DMS 273 (cell line): ENCODE measurements around the gene CDH8.

Source experiments
- DNase-seq: peaks from one replicate; lab custom pipeline; 2025; ENCODE audit not compliant: unreplicated experiment; lab: John Stamatoyannopoulos, UW

The CDH8 gene

GRCh38 chr16:62033065-62033464 lies 3.2 kb downstream of the CDH8 start:
- no peak for DNase-seq

DNA sequence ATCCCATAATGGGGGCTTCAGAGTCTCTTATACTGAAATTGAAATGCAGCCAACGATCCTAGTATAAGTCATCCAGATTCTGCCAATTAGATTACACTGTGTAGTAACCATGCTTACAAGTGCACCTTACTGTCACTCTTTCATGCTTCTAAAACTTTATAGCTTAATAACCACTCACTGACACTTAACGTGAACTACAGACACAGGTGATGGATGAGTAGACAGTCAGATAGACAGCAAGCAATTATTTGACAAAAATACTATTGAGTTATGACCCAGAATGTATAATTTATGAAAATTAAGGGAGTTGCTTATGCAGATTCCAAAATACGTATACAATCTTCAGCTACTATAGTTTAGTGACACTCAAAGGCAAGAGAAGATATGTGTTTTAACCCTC lies 6.3 kb downstream of the CDH8 start:
- no peak for DNase-seq

DNA sequence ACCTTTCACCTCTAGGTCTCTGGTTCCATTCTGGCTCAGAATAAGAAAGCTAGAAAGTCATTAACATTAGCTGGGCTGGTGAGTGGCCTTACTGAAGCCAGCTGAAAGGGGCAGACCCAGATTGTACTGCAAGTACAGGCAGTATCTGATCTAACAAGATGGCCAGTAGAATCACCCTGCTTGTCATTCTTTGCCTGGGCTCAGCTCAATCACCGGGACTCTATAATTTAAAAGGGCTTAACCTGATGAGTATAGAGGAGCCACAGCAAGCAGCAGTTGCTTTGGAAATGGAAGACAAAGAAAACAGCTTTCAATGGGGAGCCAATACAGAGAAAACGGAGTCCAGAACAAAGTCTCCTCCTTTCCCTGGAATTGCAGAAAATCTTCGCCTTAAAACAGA lies 13.6 kb downstream of the CDH8 start:
- DNase-seq, result no peak

GRCh38 chr16:62021161-62021581 lies 15.1 kb downstream of the CDH8 start:
- no peak for DNase-seq

- no peak for DNase-seq
Observed at GRCh38 chr16:62020681-62021080, 15.6 kb downstream of the CDH8 start.

DNA sequence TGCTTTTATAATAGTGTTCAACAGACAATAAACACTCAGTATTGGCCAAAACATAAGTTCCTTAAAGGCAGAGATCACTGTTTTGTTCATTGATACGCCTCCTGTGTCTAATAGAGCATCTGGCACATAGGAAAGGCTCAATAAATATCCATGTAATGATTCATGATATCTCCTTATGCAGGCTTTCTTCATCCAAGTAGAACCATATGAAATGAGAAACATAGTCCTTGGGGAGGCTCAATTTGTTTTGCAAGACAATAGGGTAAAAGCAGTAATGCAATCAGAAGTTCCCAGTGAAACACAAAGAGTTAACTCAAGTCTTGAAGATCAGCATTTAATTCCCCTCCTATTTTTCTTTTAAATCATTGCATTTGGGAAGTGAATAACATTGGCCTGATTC lies 16.4 kb downstream of the CDH8 start:
- no peak for DNase-seq

GRCh38 chr16:62018301-62019060 lies 17.8 kb downstream of the CDH8 start:
- no peak for DNase-seq

DNA sequence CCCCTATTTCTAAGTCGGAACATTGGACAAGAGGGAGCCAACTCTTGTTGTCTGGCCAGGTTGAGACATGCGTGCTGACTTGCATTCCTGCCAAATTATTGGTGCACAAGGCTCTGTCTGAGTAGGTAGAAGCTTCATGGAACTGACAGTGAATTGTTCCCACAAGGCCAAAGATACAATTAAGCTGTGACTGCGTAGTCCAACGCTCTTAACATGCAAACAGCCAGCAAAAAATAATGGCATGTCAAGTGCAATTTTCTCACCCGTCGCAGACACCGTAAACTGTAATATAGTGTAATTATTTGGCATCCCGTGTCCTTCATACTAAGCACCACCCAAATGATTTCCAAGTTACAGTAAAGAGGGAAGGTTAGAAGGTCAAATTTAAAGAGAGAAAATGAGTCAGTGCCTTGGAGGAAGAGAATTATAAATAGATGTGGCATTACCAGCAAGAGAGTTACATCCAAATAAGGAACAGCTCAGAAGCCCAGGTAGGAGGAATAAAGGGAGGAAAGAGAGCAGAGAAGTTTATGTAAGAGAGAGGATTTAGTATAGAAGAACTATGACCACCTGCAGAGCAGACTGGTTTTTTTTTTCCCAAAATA lies 21.8 kb downstream of the CDH8 start:
- no peak for DNase-seq

GRCh38 chr16:62010186-62010585 lies 26.1 kb downstream of the CDH8 start:
- DNase-seq, result no peak

DNA sequence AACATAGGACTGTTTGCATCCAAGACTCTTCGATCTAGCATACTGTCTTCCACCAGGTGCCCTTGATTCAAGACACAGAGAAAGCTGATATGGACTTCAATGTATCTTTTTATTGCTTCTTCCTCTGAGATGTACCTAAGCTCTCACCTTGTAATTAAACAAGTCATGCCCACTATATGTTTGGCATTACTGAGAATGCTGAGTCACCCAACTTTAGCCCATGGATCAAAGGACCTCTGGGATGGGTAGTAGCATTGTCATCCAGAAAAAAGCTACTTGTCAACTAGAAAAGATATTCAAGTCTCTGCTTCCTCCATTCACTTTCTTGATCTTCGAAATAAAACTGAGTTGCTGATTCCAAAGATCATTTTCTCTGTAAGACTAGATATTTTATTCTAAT lies 37.8 kb downstream of the CDH8 start:
- DNase-seq, result no peak

- DNase-seq, result no peak
Observed at GRCh38 chr16:61993108-61993507, 43.1 kb downstream of the CDH8 start.

DNA sequence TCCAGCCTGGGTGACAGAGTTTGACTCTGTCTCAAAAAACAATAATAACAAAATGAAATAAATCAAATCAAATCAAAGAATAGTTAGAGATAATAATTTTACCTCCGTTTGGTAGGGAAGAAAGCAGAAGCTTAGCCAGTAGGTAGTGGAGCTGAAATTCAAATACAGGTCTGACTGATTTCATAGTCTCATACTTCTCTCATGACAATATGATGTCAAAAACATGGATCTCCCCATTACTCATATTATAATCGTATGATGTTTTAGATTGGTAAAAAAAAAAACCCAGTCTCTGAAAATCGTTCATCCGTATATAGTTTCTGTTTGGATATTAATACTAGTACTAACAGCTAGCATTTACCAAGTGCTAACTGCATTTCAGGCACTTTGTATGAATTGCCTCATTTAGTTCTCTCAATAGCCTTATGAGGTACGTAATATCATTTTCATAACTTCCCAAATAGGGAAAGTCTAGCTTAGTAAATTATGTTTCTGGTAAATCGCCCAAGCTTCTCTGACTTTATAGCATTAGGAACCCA lies 48.7 kb downstream of the CDH8 start:
- DNase-seq, result no peak

- DNase-seq, result no peak
Observed at GRCh38 chr16:61969077-61969382, 67.2 kb downstream of the CDH8 start.

DNA sequence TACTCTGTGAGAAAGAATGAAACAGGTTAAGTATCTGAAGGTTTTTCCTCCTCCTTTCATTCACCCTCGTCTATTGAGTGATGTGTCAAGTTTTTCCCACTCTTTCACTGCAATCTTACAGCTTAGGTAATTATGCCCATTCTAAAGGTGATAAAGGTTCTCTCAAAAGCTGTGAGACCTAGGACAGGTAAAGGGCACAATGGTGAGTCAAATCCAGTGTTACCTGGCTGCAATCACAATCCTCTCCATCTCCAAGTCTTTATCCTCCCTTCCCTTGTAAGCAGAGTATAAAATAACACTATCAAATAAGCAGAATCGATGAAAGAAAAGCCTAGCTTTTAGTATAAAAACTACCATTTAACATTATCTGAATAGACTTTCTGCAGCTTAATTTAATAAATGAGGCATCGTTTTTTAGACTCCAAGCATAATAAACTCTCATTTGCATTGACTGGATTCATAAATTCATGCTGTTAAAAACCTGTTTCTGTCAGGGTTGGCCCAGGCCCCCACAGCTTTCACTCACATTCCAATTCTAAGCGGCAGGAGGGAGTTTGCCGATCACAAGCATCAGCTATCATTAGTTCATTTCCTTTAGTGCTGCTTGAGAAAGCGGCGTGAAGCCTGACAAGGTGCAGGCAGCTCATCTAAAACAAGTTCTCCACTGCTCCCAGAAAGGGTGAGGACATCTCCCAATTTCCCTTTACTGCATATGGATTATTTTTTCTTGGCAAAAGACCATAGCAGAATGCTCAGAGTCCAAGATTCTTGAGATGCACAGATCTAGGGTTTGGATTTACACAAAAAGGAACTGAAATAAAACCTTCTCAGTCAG lies 67.8 kb downstream of the CDH8 start:
- no peak for DNase-seq

GRCh38 chr16:61957075-61957855 lies 79.0 kb downstream of the CDH8 start:
- no peak for DNase-seq

GRCh38 chr16:61952841-61953240 lies 83.4 kb downstream of the CDH8 start:
- no peak for DNase-seq

DNA sequence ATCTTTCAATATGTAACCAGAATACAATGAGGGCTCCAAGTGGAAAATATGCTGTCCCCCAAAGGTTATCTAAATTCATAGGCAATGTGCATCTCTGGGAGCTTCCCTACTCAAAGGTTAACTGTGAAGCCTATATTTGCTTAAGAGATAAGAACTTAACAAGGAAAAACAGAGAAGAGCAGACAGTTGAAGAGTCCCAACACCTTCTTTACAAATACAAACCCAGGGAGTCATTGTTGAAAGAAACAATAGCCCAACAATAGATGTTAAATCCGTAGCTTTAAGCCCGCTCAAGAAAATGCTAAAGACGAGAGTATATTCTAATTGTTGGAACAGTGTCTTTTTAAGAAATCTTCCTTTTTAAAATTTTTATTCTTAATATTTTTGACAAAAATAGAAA lies 87.8 kb downstream of the CDH8 start:
- DNase-seq, result no peak

DNA sequence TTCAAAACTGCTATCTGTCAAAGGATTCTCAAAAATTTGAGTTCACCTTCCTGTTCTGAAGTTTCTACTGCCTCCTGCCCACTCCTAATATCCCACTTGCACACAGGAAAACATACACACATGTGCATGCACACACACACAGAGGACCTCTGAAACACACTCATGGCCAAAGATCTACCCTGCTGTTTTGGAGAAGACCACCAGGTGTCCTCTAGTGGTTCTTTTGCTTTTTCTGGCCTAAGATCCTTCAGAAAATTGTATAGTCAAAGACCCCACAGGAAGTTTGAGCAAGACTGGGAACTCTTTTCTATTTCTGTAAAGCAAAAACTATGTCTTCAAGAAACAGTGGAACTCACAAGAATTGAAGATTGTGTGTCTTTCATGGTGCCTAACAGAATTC lies 90.2 kb downstream of the CDH8 start:
- no peak for DNase-seq

- no peak for DNase-seq
Observed at GRCh38 chr16:61945511-61945910, 90.7 kb downstream of the CDH8 start.

DNA sequence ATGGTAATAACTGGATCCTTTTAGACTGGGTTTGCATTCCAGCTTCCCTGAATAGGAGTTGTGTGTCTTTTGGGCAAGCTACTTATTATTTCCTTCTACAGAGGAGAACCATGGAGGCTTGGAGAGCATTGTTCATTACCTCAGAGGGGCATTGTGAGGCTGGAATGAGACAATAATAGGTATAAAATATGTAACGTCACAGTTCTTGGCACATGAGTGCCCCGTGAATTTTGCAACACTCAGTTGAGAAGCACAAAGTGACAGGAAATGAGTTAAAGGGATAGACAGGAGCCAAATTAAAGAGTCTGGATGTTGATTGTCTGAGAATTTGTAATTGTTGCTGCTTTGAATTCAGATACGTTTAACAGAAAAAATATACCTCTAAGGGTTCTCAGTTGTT lies 92.2 kb downstream of the CDH8 start:
- no peak for DNase-seq

DNA sequence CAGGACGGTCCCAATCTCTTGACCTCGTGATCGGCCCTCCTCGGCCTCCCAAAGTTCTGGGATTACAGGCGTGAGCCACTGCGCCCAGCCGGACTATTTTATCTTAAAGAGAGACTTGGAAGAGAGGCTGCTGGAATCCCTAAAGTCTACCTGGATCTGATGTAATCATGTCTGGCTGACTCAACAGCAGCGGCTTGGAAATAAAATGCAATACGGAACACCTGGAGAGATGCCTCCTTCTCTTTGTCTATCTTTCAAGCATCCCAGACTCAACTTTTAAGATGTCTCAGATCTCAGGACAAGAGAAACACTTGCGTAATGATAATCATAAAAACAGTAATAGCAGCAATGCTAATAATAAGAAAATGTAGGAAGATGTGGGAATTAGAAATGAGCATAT lies 95.6 kb downstream of the CDH8 start:
- DNase-seq, result no peak
